Measurements from ENCODE around the gene CRNN. TPM values are rescaled to one million over a fixed set of nuclear protein-coding genes. Genes with fewer than 3 reads are reported as not detected.

Gene CRNN
- total RNA-seq, 1 donor from 2014 or later, result not detected

GRCh38 chr1:152441756-152442155 is 27.7 kb upstream of the CRNN start:
- Histone ChIP-seq H3K27me3 (ENCODE audit: low read depth) (peaks cover 4% of the 10 kb centered on the region), H3K4me3 (no peak overlapping the region), H3K4me1 (peaks cover 13% of the 10 kb centered on the region), H3K36me3 (no peaks in the 10 kb centered on the region), H3K9me3 (no peaks in the 10 kb centered on the region), H3K27ac (no peak overlapping the region)
- ATAC-seq (no peak), DNase-seq (no peak)
- no peak for TF ChIP-seq CTCF (IDR thresholded peaks at IDR 0.05)
- intact Hi-C loops (cut with DNase I), result no loop called here

- H3K4me3 ChIP-seq, result no peak overlapping the region
- H3K4me1 ChIP-seq, result peaks cover 13% of the 10 kb centered on the region
- intact Hi-C loops (cut with DNase I), result no loop called here
- H3K27ac ChIP-seq, result no peak overlapping the region
- TF ChIP-seq CTCF (IDR thresholded peaks at IDR 0.05), result peak; percentile 88
- H3K27me3 ChIP-seq (ENCODE audit: low read depth), result peaks cover 4% of the 10 kb centered on the region
- ATAC-seq, result peak; percentile 91 to 94
- H3K9me3 ChIP-seq, result no peaks in the 10 kb centered on the region
- peak; percentile 70 for DNase-seq
- no peaks in the 10 kb centered on the region for H3K36me3 ChIP-seq
Observed at GRCh38 chr1:152440635-152441471, 26.8 kb upstream of the CRNN start.

- peaks cover 3% of the 10 kb centered on the region for H3K4me1 ChIP-seq
- ATAC-seq, result no peak
Observed at GRCh38 chr1:152436593-152437496, 22.8 kb upstream of the CRNN start.

GRCh38 chr1:152427458-152427857 is 13.4 kb upstream of the CRNN start:
- Histone ChIP-seq H3K27ac (no peak overlapping the region), H3K4me1 (no peaks in the 10 kb centered on the region), H3K9me3 (peaks cover 9% of the 10 kb centered on the region), H3K4me3 (no peak overlapping the region), H3K36me3 (no peaks in the 10 kb centered on the region), H3K27me3 (ENCODE audit: low read depth) (no peaks in the 10 kb centered on the region)
- ATAC-seq (no peak), DNase-seq (no peak)
- no peak for TF ChIP-seq CTCF (IDR thresholded peaks at IDR 0.05)
- intact Hi-C loops (cut with DNase I), result no loop called here

More at GRCh38 chr1:152436593-152437496, 22.8 kb upstream of the CRNN start:
- TF ChIP-seq CTCF (IDR thresholded peaks at IDR 0.05), result no peak
- no peak overlapping the region for H3K27ac ChIP-seq
- DNase-seq, result no peak
- H3K4me3 ChIP-seq, result no peak overlapping the region
- H3K36me3 ChIP-seq, result no peaks in the 10 kb centered on the region
- intact Hi-C loops (cut with DNase I), result no loop called here
- H3K9me3 ChIP-seq, result no peaks in the 10 kb centered on the region
- H3K27me3 ChIP-seq (ENCODE audit: low read depth), result no peaks in the 10 kb centered on the region

- Histone ChIP-seq H3K27me3 (ENCODE audit: low read depth) (no peaks in the 10 kb centered on the region), H3K9me3 (peaks cover 9% of the 10 kb centered on the region), H3K27ac (no peak overlapping the region), H3K36me3 (no peaks in the 10 kb centered on the region), H3K4me1 (no peaks in the 10 kb centered on the region), H3K4me3 (no peak overlapping the region)
- DNase-seq (no peak), ATAC-seq (no peak)
- intact Hi-C loops (cut with DNase I), result no loop called here
- TF ChIP-seq CTCF (IDR thresholded peaks at IDR 0.05), result no peak
Observed at GRCh38 chr1:152426731-152427130, 12.7 kb upstream of the CRNN start.

All from lower lobe of right lung (tissue), 2 donors.